Neural progenitor cell (in vitro differentiated cells): ENCODE results near the gene PDGFC. TPM values are rescaled to one million over a fixed set of nuclear protein-coding genes. Genes with fewer than 3 reads are reported as not detected.

ENCODE experiments used
- DNase-seq: peaks from one replicate; pipeline ENCODE4 v3.0.0-alpha.2; 2016; ENCODE audit warnings: low spot score
- H2AFZ ChIP-seq: fragments of 200-600 bp; sonication (generic); replicated peaks from 2 replicates; pipeline ENCODE4 v1.6.1; 2016; ENCODE audit warnings: antibody characterized with exemption
- H3F3A ChIP-seq: fragments of 200-600 bp; sonication (generic); 2 replicates; pipeline ENCODE4 v1.6.1; 2016; ENCODE audit warnings: antibody characterized with exemption, low read depth
- H3K27ac ChIP-seq: fragments of 200-600 bp; sonication (generic); 2 replicates; pipeline ENCODE4 v1.5.1; 2016; ENCODE audit warnings: mild to moderate bottlenecking
- H3K27me3 ChIP-seq: fragments of 200-600 bp; sonication (generic); 2 replicates; pipeline ENCODE4 v1.6.1; 2016; ENCODE audit warnings: mild to moderate bottlenecking, moderate library complexity
- H3K36me3 ChIP-seq: fragments of 200-600 bp; sonication (generic); 2 replicates; pipeline ENCODE4 v1.5.1; 2016
- H3K4me1 ChIP-seq: fragments of 200-600 bp; sonication (generic); 2 replicates; pipeline ENCODE4 v1.6.1; 2016; ENCODE audit warnings: mixed run types
- H3K4me2 ChIP-seq: fragments of 200-600 bp; sonication (generic); 2 replicates; pipeline ENCODE4 v1.6.1; 2016
- H3K4me3 ChIP-seq: fragments of 200-600 bp; sonication (generic); 2 replicates; pipeline ENCODE4 v1.5.1; 2016
- H3K79me2 ChIP-seq: fragments of 200-600 bp; sonication (generic); 2 replicates; pipeline ENCODE4 v1.6.1; 2016; ENCODE audit warnings: low read depth
- H3K9ac ChIP-seq: fragments of 200-600 bp; sonication (generic); 2 replicates; pipeline ENCODE4 v1.6.1; 2016
- H3K9me3 ChIP-seq: fragments of 200-600 bp; sonication (generic); 2 replicates; pipeline ENCODE4 v1.5.1; 2016; ENCODE audit warnings: low read depth
- H4K20me1 ChIP-seq: fragments of 200-600 bp; sonication (generic); 2 replicates; pipeline ENCODE4 v1.6.1; 2016; ENCODE audit warnings: low read depth
- H3K27ac Mint-ChIP-seq: 3 replicates; pipeline ENCODE4 v1.8.0; 2021; ENCODE audit warnings: mixed read lengths
- H3K27me3 Mint-ChIP-seq: 2 replicates; pipeline ENCODE4 v1.8.0; 2022; ENCODE audit warnings: low read depth, mild to moderate bottlenecking, inconsistent platforms, moderate library complexity, mixed read lengths; ENCODE audit not compliant: insufficient read depth
- H3K36me3 Mint-ChIP-seq: 3 replicates; pipeline ENCODE4 v1.8.0; 2021; ENCODE audit warnings: mixed read lengths
- H3K4me1 Mint-ChIP-seq: 3 replicates; pipeline ENCODE4 v1.8.0; 2021; ENCODE audit warnings: mixed read lengths
- H3K4me3 Mint-ChIP-seq: 3 replicates; pipeline ENCODE4 v1.8.0; 2021; ENCODE audit warnings: mild to moderate bottlenecking, moderate library complexity, mixed read lengths
- H3K9me3 Mint-ChIP-seq: 3 replicates; pipeline ENCODE4 v1.8.0; 2020; ENCODE audit warnings: mixed read lengths
- EZH2 ChIP-seq: fragments of 200-600 bp; sonication (generic); IDR thresholded peaks from 2 replicates; pipeline ENCODE4 v1.6.1; 2017; ENCODE audit warnings: antibody characterized with exemption, mild to moderate bottlenecking, moderate library complexity
- EZH2phosphoT487 ChIP-seq: fragments of 200-600 bp; sonication (generic); IDR thresholded peaks from 2 replicates; pipeline ENCODE4 v1.6.1; 2017; ENCODE audit warnings: antibody characterized with exemption
- total RNA-seq: library from RNA; depleted of rRNA; stranded (reverse); fragments of >200 nt; gene quantifications from 2 replicates; pipeline ENCODE4 v1.2.3, GENCODE V29; 2015; ENCODE audit warnings: low replicate concordance
- TF ChIP-seq, protein P1 (sequence below): fragments of 200-600 bp; sonication (generic); IDR thresholded peaks from 2 replicates; pipeline ENCODE4 v1.5.1; 2017; ENCODE audit warnings: antibody characterized with exemption, mild to moderate bottlenecking

The PDGFC gene
- total RNA-seq, 1 donor from 2014 or later: 4.7 TPM

GRCh38 chr4:157014621-157015591 lies 43.3 kb upstream of the PDGFC start:
- Mint-ChIP-seq H3K27me3 (no peaks in the 10 kb centered on the region), H3K4me1 (peaks cover 18% of the 10 kb centered on the region), H3K4me3 (no peak overlapping the region), H3K9me3 (peaks cover 2% of the 10 kb centered on the region), H3K36me3 (no peaks in the 10 kb centered on the region), H3K27ac (no peak overlapping the region)
- Histone ChIP-seq H3K79me2 (no peaks in the 10 kb centered on the region), H3F3A (no peaks in the 10 kb centered on the region), H2AFZ (peak overlapping the region; percentile 92), H3K36me3 (no peaks in the 10 kb centered on the region), H3K4me2 (no peak overlapping the region), H3K27me3 (no peaks in the 10 kb centered on the region), H3K9ac (no peak overlapping the region), H4K20me1 (no peaks in the 10 kb centered on the region), H3K9me3 (no peaks in the 10 kb centered on the region), H3K4me3 (no peak overlapping the region), H3K27ac (no peak overlapping the region), H3K4me1 (no peaks in the 10 kb centered on the region)
- peak; percentile 51 for DNase-seq
- TF ChIP-seq EZH2phosphoT487 (no peak), EZH2 (no peak)
- TF ChIP-seq, protein P1, sequence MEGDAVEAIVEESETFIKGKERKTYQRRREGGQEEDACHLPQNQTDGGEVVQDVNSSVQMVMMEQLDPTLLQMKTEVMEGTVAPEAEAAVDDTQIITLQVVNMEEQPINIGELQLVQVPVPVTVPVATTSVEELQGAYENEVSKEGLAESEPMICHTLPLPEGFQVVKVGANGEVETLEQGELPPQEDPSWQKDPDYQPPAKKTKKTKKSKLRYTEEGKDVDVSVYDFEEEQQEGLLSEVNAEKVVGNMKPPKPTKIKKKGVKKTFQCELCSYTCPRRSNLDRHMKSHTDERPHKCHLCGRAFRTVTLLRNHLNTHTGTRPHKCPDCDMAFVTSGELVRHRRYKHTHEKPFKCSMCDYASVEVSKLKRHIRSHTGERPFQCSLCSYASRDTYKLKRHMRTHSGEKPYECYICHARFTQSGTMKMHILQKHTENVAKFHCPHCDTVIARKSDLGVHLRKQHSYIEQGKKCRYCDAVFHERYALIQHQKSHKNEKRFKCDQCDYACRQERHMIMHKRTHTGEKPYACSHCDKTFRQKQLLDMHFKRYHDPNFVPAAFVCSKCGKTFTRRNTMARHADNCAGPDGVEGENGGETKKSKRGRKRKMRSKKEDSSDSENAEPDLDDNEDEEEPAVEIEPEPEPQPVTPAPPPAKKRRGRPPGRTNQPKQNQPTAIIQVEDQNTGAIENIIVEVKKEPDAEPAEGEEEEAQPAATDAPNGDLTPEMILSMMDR: no peak

DNA sequence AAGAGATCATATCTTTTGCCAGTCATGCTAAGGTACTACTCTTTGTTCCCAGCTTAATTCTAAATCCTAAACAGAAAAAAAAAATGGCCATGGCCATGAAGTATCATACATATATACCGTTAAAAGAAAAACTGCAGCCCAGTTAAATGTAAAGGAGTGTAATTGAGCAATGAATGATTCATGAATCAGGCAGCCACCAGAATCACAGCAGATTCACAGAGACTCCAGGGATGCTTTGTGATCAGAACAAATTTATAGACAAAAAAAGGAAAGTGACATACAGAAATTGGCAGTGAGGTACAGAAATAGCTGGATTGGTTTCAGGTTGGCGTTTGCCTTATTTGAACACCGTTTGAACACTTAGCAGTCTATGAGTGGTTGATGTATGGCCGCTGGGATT lies 42.1 kb upstream of the PDGFC start:
- Histone ChIP-seq H3K4me1 (no peaks in the 10 kb centered on the region), H4K20me1 (no peaks in the 10 kb centered on the region), H3F3A (no peaks in the 10 kb centered on the region), H3K4me2 (no peak overlapping the region), H3K36me3 (no peaks in the 10 kb centered on the region), H2AFZ (no peak overlapping the region), H3K9me3 (no peaks in the 10 kb centered on the region), H3K27ac (no peak overlapping the region), H3K9ac (no peak overlapping the region), H3K79me2 (no peaks in the 10 kb centered on the region), H3K27me3 (no peaks in the 10 kb centered on the region), H3K4me3 (no peak overlapping the region)
- peaks cover 2% of the 10 kb centered on the region for H3K9me3 Mint-ChIP-seq
- H3K4me3 Mint-ChIP-seq: no peak overlapping the region
- TF ChIP-seq, protein P1: no peak
- no peak for TF ChIP-seq EZH2phosphoT487
- no peak for TF ChIP-seq EZH2
- peaks cover 18% of the 10 kb centered on the region for H3K4me1 Mint-ChIP-seq
- H3K36me3 Mint-ChIP-seq: no peaks in the 10 kb centered on the region
- no peak overlapping the region for H3K27ac Mint-ChIP-seq
- DNase-seq: no peak
- H3K27me3 Mint-ChIP-seq: no peaks in the 10 kb centered on the region

GRCh38 chr4:157012781-157013180 lies 41.2 kb upstream of the PDGFC start:
- H3K9me3 Mint-ChIP-seq: no peaks in the 10 kb centered on the region
- Histone ChIP-seq H3K27me3 (no peaks in the 10 kb centered on the region), H3K4me2 (no peak overlapping the region), H3K4me1 (no peaks in the 10 kb centered on the region), H3K4me3 (no peak overlapping the region), H3K79me2 (no peaks in the 10 kb centered on the region), H4K20me1 (no peaks in the 10 kb centered on the region), H3F3A (no peaks in the 10 kb centered on the region), H3K9ac (no peak overlapping the region), H3K27ac (no peak overlapping the region), H2AFZ (no peak overlapping the region), H3K9me3 (no peaks in the 10 kb centered on the region), H3K36me3 (no peaks in the 10 kb centered on the region)
- peaks cover 18% of the 10 kb centered on the region for H3K4me1 Mint-ChIP-seq
- DNase-seq: no peak
- no peaks in the 10 kb centered on the region for H3K27me3 Mint-ChIP-seq
- TF ChIP-seq EZH2: no peak
- no peak for TF ChIP-seq EZH2phosphoT487
- TF ChIP-seq, protein P1: no peak
- H3K27ac Mint-ChIP-seq: no peak overlapping the region
- H3K4me3 Mint-ChIP-seq: no peak overlapping the region
- no peaks in the 10 kb centered on the region for H3K36me3 Mint-ChIP-seq
